Natural killer cell (primary cell): ENCODE data around the gene ERICH6B. TPM values are rescaled to one million over a fixed set of nuclear protein-coding genes. Genes with fewer than 3 reads are reported as not detected.

Source experiments
- ATAC-seq, 3 donors: fragments of 150-1000 bp in 2 of 3; fragments of 200-7000 bp in 1 of 3; cut with Tn5 transposase; 1 replicate in 1 of 3; 2 replicates in 2 of 3; pipeline ENCODE4 v1.10.0; 2021; ENCODE audit warnings: mild to moderate bottlenecking in 2 of 3, moderate library complexity in 2 of 3
- DNase-seq, 2 donors: peaks; one replicate each; pipeline versions ENCODE4 v3.0.0 to v3.0.0-alpha.2; 2013 to 2021; ENCODE audit warnings: mixed read lengths in 1 of 2
- H3K27ac ChIP-seq: one replicate; pipeline ENCODE4 v1.5.1; 2013; ENCODE audit warnings: mild to moderate bottlenecking, low read length
- H3K27me3 ChIP-seq: one replicate; pipeline ENCODE4 v1.6.1; 2013; ENCODE audit warnings: low read length; ENCODE audit not compliant: control insufficient read depth, insufficient read depth
- H3K36me3 ChIP-seq: one replicate; pipeline ENCODE4 v1.6.1; 2013; ENCODE audit warnings: low read length; ENCODE audit not compliant: control insufficient read depth, insufficient read depth
- H3K4me1 ChIP-seq: one replicate; pipeline ENCODE4 v1.6.1; 2013; ENCODE audit warnings: low read length; ENCODE audit not compliant: control insufficient read depth, insufficient read depth
- H3K4me3 ChIP-seq: one replicate; pipeline ENCODE4 v1.5.1; 2013; ENCODE audit warnings: low read length
- H3K9me3 ChIP-seq: one replicate; pipeline ENCODE4 v1.6.1; 2013; ENCODE audit warnings: low read length; ENCODE audit not compliant: control insufficient read depth, insufficient read depth
- H3K27ac Mint-ChIP-seq, 2 donors: one replicate each; pipeline ENCODE4 v1.8.0; 2022; ENCODE audit warnings: mild to moderate bottlenecking in 2 of 2, mixed read lengths in 2 of 2, moderate library complexity in 1 of 2
- H3K27me3 Mint-ChIP-seq, 2 donors: one replicate each; pipeline ENCODE4 v1.8.0; 2022; ENCODE audit warnings: low read depth in 2 of 2, mixed read lengths in 2 of 2
- H3K36me3 Mint-ChIP-seq: one replicate; pipeline ENCODE4 v1.8.0; 2022; ENCODE audit warnings: mixed read lengths
- H3K4me1 Mint-ChIP-seq, 2 donors: one replicate each; pipeline ENCODE4 v1.8.0; 2022; ENCODE audit warnings: mixed read lengths in 2 of 2
- H3K4me3 Mint-ChIP-seq: one replicate; pipeline ENCODE4 v1.8.0; 2022; ENCODE audit warnings: mild to moderate bottlenecking, moderate library complexity, mixed read lengths
- H3K9me3 Mint-ChIP-seq, 2 donors: one replicate each; pipeline ENCODE4 v1.8.0; 2022; ENCODE audit warnings: mixed read lengths in 2 of 2
- WGBS: methylation state at CpG from one replicate; pipeline ENCODE4 v1.1.7; 2013; ENCODE audit warnings: missing lambda C conversion rate; ENCODE audit not compliant: insufficient coverage; 5-methylcytosine and 5-hydroxymethylcytosine counted together
- intact Hi-C: fragments of 100-400 bp; cut with micrococcal nuclease; formaldehyde crosslinking; loops from one replicate; pipeline ENCODE4 v1.14.2; 2022
- total RNA-seq, 4 donors: library from RNA; stranded (reverse); fragments of 120-200 nt in 1 of 4; gene quantifications; one replicate each; pipeline versions ENCODE4 v1.2.3 to v1.2.4, GENCODE V29; 2013 to 2022
- TF ChIP-seq, protein P1 (sequence below): fragments of 200-600 bp; IDR thresholded peaks from one replicate; pipeline ENCODE4 v1.8.0; 2022; ENCODE audit warnings: antibody characterized with exemption

ERICH6B gene
- total RNA-seq, 3 donors from 2014 or later (not counting 1 experiment from before 2014, with no cell fraction given) = not detected

DNA sequence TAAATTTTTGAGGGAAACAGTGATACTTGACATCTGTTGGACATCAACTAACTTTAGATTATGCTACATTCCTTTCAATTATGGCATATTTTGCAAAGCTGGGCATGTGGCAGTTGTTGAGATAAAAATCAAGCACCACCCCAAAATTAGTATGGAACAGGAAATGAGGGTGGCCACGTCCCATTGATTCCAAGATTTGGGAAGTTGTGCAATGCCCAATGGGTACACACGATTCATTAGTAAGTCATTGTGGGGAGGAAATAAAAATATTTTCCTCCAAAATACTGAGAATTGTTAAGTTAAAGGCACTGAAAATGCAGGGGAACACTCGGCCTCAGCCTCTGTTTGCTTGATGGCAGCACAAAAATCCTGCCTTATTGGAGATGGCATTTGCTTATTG, 7.6 kb downstream of the ERICH6B start:
- ATAC-seq (no peak), DNase-seq (no peak)
- H3K27me3 ChIP-seq = no peaks in the 10 kb centered on the region
- H3K9me3 Mint-ChIP-seq = no peaks in the 10 kb centered on the region
- no peaks in the 10 kb centered on the region for H3K4me1 Mint-ChIP-seq
- no peak overlapping the region for H3K4me3 Mint-ChIP-seq
- H3K36me3 Mint-ChIP-seq = no peaks in the 10 kb centered on the region
- H3K27me3 Mint-ChIP-seq = peaks cover 14 to 46% of the 10 kb centered on the region in 2 donors
- H3K4me1 ChIP-seq = no peaks in the 10 kb centered on the region
- no peak overlapping the region for H3K27ac Mint-ChIP-seq
- H3K36me3 ChIP-seq = no peaks in the 10 kb centered on the region
- intact Hi-C loops = no loop called here
- TF ChIP-seq, protein P1, sequence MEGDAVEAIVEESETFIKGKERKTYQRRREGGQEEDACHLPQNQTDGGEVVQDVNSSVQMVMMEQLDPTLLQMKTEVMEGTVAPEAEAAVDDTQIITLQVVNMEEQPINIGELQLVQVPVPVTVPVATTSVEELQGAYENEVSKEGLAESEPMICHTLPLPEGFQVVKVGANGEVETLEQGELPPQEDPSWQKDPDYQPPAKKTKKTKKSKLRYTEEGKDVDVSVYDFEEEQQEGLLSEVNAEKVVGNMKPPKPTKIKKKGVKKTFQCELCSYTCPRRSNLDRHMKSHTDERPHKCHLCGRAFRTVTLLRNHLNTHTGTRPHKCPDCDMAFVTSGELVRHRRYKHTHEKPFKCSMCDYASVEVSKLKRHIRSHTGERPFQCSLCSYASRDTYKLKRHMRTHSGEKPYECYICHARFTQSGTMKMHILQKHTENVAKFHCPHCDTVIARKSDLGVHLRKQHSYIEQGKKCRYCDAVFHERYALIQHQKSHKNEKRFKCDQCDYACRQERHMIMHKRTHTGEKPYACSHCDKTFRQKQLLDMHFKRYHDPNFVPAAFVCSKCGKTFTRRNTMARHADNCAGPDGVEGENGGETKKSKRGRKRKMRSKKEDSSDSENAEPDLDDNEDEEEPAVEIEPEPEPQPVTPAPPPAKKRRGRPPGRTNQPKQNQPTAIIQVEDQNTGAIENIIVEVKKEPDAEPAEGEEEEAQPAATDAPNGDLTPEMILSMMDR = no peak
- no peaks in the 10 kb centered on the region for H3K9me3 ChIP-seq
- no peak overlapping the region for H3K4me3 ChIP-seq
- 36% methylated on average over 3 of the region's 3 CpGs for WGBS
- no peak overlapping the region for H3K27ac ChIP-seq

DNA sequence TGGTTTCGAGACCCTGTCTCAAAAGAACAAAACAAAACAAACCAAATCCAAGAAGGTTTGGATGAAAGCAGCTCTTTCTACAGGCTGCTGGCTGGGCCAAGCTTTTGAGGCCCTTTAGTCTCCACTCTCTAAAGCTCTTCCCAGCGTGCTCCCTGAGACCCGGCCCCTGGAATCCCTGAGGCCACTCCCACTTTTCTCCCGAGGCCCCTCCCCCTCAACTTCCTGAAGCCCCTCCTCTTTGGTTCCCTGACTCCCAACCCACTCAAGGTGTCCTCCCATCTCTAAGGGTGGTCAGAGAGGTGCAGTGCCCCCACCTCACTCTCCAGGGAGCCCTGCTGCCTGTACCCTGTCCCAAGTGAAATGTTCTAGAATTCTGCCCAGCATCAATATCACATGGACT, 10.6 kb downstream of the ERICH6B start:
- Mint-ChIP-seq H3K36me3 (no peaks in the 10 kb centered on the region), H3K9me3 (no peaks in the 10 kb centered on the region), H3K4me3 (no peak overlapping the region), H3K4me1 (no peaks in the 10 kb centered on the region), H3K27ac (no peak overlapping the region), H3K27me3 (peaks cover 18 to 22% of the 10 kb centered on the region in 2 donors)
- intact Hi-C loops = no loop called here
- TF ChIP-seq, protein P1 = no peak
- no peak for ATAC-seq
- Histone ChIP-seq H3K9me3 (no peaks in the 10 kb centered on the region), H3K27me3 (no peaks in the 10 kb centered on the region), H3K4me3 (no peak overlapping the region), H3K27ac (no peak overlapping the region), H3K36me3 (no peaks in the 10 kb centered on the region), H3K4me1 (no peaks in the 10 kb centered on the region)
- no peak for DNase-seq
- 68% methylated on average over 4 of the region's 4 CpGs for WGBS

DNA sequence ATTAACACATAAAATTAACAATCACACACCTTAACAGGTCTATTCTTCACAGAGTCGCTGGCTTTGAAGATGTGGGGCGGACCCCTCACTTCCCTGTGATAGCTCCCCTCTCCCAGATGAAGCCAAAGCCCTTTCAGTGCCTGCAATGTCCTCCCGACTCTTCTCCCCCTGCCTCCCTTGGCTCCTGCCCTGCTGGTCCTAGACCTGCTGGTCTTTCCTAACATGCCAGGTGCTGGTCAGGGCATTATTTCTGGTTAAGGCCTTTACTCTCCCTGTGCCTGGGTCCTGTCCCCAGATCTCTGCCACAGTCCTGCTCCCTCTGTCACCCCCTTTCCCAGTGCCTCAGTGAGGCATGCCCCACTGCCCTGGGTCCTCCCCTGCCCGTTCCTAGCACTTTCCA, 12.2 kb downstream of the ERICH6B start:
- H3K27me3 Mint-ChIP-seq = peaks cover 7 to 16% of the 10 kb centered on the region in 2 donors
- ATAC-seq = no peak
- H3K27ac Mint-ChIP-seq = no peak overlapping the region
- TF ChIP-seq, protein P1 = no peak
- Histone ChIP-seq H3K4me3 (no peak overlapping the region), H3K27me3 (no peaks in the 10 kb centered on the region), H3K36me3 (no peaks in the 10 kb centered on the region), H3K4me1 (no peaks in the 10 kb centered on the region), H3K27ac (no peak overlapping the region), H3K9me3 (no peaks in the 10 kb centered on the region)
- no peak for DNase-seq
- H3K4me3 Mint-ChIP-seq = no peak overlapping the region
- no peaks in the 10 kb centered on the region for H3K4me1 Mint-ChIP-seq
- 80% methylated on average over 4 of the region's 4 CpGs for WGBS
- no peaks in the 10 kb centered on the region for H3K9me3 Mint-ChIP-seq
- H3K36me3 Mint-ChIP-seq = no peaks in the 10 kb centered on the region
- intact Hi-C loops = no loop called here
